ENCODE data around the gene CPTP.

The CPTP gene

DNA sequence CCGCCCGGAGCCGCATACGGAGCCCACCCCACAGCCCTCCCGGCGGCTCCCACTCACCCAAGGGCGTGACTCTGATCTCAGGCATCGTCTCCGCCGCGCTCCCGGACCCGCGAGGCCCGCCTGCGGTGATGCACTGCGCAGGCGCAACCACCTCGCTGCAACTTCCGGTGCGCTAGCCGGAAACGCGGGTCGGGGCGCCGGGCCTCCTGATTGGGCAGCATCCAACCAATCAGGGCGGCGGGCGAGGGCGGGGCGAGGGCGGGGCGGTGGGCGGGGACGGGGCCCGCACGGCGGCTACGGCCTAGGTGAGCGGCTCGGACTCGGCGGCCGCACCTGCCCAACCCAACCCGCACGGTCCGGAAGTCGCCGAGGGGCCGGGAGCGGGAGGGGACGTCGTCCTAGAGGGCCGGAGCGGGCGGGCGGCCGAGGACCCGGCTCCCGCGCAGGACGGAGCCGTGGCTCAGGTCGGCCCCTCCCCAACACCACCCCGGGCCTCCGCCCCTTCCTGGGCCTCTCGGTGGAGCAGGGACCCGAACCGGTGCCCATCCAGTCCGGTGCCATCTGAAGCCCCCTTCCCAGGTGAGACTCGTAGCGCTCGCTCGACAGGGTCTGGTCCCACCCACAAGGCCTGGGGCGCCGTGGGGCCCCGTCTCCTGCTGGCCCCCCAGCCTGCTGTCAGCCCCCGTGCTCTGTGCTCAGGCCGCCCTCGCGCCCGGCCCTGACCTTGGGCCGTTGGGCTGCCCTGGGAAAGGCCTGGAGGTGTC, at the start of gene CPTP, which contains the start of gene INTS11:
CPTP (plus strand) TSS at position 279 of the 764 bp plus-strand sequence. CDS start 2,109 bp downstream, outside the sequence.
INTS11 (minus strand) TSS at position 137 of the 764 bp plus-strand sequence; CDS start at position 85, 52 bp downstream.
- DNase-seq (ENCODE audit: low spot score), result peak; percentile 97

DNA sequence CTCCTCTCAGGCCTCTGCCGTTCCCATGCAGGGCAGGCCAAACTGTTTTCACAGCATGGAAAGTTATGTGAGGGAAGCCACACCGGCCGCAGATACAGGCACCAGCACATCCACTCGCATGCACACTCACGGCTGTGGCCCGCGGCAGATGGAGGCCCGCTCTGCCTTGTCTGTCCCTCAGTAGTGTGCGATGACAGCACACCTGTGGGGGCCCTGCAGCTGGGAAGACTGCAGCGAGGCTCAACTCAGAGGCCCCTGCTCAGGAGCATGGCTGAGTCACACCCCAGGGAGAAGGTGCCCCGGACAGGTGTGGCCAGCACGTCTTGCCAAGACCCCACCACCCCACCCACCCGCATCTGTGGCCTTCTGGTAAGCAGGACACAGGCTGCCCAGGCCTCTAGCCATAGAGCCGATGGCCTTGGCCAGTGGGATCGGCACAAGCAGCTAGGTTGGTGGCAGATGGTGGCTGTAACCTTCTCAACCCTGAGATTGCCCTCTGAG, 49.6 kb upstream of the CPTP start:
- DNase-seq (ENCODE audit: low spot score), result no peak

DNA sequence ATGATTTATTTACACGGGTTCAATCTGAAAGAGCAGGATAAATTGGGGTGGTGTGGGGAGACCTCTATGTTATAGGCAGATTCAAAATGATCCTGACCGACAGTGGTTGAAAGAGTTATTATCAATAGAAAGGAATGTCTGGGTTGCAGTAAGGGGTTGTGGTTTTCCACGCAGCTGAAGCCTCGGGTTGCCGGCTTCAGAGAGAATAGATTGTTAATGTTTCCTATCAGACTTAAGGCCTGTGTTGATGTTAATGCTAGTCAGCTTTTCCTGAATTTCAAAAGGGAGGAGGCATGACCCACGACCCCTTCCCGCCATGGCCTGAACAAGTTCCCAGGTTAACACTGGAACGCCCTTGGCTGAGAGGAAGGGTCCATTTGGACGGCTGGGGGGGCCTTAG, 48.8 kb upstream of the CPTP start:
- no peak for DNase-seq (ENCODE audit: low spot score)

DNA sequence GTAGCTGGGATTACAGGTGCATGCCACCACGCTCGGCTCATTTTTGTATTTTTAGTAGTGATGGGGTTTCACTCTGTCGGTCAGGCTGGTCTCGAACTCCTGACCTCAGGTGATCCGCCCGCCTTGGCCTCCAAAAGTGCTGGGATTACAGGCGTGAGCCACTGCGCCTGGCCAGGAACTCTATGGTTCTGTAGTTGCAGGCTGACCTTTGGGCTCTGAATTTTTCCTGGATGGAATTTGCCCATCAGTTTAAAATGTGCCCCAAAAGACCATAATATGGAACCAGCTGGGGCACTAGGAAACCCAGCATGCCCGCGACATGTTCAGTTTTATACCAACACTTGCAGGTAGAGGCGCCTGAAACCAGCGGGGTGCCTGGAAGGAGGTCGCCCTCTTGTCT, 46.0 kb upstream of the CPTP start:
- no peak for DNase-seq (ENCODE audit: low spot score)

DNA sequence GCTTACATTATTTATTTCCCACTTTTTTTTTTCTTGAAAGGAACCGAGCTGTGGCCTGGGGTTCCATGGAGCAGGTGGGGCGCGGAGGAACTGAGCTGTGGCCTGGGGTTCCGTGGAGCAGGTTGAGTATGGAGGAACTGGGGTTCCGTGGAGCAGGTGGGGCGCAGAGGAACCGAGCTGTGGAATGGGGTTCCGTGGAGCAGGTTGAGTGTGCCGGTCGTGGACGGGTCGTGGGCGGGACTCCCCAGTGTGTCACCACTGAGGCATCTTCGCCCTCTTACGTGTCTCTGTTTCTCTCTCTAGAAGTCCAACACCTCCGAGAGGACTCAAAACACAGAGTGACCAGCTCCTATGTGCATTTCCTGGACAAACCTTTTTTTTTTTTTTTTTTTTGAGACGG, 45.6 kb upstream of the CPTP start:
- no peak for DNase-seq (ENCODE audit: low spot score)

DNA sequence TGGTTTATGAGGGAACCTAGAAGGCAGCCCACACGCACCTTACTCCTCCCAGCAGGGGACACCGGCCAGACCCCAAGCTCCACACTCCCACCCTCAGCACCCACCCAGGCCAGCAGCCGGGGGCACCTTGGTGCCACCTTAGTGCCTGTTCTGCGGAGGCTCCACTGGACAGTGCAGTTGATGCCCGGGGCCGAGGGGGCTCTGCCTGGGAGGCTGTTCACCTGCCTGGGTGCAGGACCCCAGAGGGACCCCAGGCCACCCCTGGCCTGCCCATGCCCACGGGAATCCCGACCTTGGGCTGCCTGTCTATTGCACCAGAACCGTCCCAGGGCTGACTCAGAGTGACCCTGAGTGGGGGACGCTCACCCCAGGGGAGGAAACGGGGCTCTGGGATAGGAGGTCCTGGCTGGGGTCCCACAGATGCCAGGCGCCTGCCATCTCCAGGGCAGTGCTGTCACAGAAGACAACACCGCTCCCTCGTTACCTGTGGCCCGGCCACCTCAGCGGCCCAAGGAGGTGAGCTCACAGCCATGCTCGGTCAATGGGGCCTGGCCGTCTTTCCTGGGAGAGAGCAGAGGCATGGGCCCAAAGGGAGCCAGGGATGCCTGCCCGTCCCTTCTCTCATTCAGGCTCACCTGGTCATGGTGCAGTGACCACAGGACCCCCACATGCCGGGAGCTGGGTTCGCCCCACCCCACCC, 43.7 kb upstream of the CPTP start:
- no peak for DNase-seq (ENCODE audit: low spot score)

DNA sequence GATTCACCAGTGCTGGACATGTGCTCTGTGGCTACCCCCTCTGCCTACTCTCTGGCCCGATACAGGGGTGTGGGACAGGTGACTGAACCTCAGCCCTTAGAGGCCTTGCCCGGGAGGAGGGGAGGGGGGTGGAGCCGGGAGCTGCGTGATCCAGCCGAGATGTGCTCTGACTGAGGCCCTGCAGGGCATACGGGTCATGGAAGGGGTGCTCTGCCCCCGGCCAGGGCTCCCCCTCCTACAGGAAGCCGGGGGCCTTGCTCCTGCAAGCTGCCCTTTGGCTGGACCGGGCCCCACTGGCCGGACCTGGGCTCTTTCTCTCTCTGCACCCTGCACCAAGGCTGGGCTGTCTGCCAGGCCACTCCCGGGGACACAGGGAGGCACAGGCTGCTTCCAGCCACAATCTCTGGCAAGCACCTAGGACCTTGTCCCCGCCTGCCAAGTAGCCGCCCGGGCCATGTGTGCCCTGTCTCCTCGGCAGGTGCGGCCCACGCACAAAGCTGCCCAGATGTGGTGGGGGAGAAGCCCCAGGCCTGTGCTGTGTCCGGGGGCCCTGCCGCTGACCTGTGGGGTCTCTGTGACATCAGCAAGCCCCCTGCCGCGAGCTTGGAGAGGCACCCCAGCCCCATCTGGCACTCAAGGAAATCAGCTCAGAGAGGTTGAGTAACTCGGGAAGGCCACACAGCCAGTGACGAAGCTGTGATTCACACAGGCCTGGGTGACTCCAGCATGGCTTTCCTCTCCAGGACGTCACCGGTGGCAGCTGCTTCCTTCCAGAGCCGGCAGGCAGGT, 42.9 kb upstream of the CPTP start:
- DNase-seq (ENCODE audit: low spot score), result peak; percentile 25

DNA sequence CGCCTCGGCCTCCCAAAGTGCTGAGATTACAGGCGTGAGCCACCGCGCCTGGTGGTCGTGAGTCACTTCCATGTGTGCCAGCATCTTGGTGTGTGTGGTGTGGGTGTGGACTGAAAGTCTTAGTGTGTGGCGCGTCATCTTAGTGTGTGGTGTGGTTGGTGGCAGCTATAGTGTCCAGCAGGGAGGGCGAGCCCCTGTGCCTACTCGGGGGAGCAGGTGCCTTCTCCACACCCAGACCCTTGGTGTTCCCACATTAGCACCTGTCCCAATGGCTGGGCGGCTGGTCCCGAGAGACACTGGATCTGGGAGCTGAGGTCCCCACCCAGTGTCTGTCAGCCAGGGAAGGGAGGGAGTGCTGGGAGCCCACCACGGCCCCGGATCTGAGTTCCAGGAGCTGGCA, 41.6 kb upstream of the CPTP start:
- DNase-seq (ENCODE audit: low spot score), result no peak

DNA sequence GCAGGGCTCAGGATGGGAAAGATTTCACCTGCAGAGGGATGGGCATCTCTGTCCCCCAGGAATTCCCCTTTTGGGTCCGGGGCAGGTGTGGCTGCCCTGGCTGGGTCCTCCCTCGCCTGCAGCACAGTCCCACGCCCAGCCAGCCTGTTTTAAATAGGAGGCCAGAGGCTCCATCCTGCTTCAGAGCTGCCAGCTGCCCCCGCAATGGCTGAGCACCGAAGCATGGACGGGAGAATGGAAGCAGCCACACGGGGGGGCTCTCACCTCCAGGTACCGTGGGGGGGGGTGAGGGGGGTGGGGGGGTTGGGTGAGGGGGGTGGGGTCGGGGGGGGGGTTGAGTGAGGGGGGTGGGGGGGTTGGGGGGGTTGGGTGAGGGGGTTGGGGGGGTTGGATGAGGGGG, 40.8 kb upstream of the CPTP start:
- peak; percentile 67 for DNase-seq (ENCODE audit: low spot score)

DNA sequence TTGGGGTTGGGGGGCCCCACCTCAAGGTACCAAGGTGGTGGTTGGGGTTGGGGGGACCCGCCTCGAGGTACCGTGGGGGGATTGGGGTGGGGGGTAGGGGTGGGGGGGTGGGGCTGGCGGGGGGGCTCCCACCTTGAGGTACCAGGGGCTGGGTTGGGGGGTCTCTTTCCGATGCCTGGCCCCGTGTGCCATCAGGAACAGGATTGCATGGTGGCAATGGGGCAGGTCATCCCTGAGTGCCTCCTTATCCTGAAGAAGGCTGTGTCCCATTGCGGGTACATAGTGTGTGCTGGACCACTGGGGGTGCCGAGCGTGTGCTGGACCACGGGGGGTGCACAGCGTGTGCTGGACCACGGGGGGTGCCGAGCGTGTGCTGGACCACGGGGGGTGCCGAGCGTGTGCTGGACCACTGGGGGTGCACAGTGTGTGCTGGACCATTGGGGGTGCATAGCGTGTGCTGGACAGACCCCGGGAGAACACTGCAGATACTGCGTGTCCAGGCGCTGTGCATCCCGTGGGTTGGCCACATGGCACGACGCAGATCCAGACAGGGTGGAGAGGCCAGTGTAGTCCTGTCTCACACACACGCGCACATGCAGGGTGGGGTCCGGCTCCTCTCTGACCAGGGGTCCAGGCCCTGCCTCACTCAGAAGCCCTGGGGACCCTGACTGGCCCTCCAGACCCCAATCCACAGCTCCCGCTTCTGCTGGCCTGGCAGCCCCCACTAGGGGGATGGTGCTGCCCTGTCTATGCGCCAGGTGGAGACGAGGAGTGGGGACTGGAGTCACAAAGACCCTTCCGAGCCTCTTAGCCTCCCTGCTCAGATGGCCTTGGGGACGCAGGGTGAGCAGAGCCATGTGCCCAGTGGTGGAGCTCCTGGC, 40.1 kb upstream of the CPTP start:
- DNase-seq (ENCODE audit: low spot score), result peak; percentile 17

DNA sequence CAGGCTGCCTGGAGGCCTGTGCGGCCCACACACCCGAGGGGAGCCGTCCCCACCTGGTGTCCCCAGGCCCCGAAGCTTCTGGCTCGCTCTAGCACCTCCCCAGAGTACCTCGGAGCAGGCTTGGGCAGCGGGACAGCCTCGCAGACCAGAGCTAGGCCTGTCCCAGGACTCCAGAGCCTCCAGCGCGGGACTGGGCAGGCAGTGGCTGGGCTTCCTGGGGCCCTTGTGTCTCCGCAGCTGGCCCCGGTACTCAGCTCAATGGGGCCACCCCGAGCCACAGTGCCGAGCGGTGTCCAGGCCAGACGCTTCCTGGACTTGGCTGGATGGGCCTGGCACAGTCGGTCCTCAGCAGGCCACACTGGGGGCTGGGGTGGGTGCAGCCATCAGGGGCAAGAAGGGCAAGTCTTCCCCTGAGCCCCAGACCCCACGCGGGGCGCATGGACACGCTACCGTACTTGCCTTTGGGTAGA, 39.5 kb upstream of the CPTP start:
- DNase-seq (ENCODE audit: low spot score), result no peak

DNA sequence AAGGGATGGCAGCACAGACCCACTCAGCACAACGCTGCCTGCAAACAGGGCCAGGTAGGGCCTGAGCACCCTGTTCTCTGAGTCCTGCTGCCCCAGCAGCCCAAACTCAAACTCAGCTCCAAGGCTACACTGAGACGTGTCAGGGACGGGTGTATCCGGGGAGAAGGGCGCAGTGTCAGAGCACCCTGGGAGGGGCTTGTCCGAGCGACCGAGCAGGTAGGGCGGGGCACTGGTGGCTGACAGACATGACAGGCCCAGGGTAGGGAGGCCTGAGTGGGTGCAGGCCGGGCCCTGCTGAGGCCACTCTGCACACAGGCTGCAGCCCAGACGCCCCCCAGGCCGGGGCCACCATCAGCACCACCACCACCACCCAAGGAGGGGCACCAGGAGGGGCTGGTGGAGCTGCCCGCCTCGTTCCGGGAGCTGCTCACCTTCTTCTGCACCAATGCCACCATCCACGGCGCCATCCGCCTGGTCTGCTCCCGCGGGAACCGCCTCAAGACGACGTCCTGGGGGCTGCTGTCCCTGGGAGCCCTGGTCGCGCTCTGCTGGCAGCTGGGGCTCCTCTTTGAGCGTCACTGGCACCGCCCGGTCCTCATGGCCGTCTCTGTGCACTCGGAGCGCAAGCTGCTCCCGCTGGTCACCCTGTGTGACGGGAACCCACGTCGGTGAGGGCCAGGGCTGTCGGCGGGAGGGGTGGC, 38.8 kb upstream of the CPTP start:
- peak; percentile 45 for DNase-seq (ENCODE audit: low spot score)

DNA sequence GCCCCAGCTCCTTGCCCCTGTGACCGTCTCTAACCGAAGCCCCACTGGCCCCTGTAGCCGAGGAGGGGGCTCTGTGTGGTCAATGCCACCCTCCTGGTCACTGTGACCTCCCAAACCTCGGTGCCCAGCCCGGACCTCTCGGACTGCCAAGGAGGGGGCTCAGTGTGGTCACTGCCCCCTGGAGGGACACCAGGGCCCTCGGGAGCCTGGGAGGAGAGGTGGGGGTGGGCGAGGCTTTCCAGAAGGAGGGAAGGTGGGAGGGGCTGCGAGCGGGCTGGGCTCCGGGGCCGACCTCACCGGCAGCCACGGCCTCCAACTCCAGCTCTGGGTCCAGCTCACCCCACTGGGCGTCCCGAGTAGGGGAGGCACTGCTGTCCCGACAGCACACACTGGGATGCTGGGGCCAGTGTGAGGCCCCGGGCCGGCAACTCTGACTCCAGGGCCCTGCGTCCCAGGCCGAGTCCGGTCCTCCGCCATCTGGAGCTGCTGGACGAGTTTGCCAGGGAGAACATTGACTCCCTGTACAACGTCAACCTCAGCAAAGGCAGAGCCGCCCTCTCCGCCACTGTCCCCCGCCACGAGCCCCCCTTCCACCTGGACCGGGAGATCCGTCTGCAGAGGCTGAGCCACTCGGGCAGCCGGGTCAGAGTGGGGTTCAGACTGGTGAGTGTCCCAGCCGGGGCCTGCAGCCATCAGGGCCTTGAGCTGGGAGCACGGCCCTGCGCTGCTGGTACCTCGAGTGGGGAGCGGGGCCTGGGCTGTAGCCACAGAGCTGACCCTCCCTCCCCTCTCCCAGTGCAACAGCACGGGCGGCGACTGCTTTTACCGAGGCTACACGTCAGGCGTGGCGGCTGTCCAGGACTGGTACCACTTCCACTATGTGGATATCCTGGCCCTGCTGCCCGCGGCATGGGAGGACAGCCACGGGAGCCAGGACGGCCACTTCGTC, 38.0 kb upstream of the CPTP start:
- DNase-seq (ENCODE audit: low spot score), result no peak

DNA sequence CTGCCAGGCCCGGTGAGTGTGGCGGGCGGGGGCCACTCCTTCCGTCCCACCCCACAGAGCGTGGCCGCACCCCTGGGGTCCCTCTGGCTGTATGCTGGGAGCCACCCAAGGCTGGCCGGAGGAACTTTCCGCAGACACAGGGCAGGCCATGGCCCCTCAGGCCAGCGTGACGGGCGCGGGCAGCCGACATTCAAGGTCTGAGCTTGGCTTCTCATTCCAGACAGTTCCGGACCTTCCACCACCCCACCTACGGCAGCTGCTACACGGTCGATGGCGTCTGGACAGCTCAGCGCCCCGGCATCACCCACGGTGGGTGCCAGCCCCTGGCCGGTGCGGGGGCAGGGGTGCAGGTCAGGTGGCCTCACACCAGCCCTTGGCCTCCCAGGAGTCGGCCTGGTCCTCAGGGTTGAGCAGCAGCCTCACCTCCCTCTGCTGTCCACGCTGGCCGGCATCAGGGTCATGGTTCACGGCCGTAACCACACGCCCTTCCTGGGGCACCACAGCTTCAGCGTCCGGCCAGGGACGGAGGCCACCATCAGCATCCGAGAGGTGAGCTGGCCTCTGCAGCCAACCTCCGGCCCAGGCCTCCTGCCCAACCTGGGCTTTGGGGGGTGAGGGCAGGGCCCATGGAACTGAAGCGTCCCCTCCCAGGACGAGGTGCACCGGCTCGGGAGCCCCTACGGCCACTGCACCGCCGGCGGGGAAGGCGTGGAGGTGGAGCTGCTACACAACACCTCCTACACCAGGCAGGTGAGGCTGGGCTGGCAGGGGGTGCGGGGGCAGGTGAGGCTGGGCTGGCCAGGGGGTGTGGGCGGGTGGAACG, 37.1 kb upstream of the CPTP start:
- no peak for DNase-seq (ENCODE audit: low spot score)

DNA sequence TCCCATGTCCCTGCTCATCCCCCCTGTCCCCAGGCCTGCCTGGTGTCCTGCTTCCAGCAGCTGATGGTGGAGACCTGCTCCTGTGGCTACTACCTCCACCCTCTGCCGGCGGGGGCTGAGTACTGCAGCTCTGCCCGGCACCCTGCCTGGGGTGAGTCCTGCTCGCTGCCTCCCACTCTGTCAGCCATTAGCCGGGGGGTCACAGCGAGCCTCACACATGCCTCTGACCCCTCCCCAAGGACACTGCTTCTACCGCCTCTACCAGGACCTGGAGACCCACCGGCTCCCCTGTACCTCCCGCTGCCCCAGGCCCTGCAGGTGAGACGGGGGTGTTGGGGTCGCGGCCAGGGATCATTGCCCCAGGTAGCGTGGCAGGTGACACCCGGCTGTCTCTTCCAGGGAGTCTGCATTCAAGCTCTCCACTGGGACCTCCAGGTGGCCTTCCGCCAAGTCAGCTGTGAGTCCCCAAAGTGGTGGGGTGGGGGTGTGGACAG, 34.3 kb upstream of the CPTP start:
- DNase-seq (ENCODE audit: low spot score), result peak; percentile 76

DNA sequence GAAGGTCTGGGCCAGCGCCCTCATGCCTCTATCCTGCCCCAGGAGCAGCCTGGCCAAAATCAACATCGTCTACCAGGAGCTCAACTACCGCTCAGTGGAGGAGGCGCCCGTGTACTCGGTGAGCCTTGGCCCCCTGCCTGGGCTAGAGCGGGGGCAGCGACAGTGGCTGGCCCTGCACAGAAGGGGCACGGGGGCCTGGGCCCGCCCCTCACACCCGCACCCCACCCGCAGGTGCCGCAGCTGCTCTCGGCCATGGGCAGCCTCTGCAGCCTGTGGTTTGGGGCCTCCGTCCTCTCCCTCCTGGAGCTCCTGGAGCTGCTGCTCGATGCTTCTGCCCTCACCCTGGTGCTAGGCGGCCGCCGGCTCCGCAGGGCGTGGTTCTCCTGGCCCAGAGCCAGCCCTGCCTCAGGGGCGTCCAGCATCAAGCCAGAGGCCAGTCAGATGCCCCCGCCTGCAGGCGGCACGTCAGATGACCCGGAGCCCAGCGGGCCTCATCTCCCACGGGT, 33.5 kb upstream of the CPTP start:
- no peak for DNase-seq (ENCODE audit: low spot score)

DNA sequence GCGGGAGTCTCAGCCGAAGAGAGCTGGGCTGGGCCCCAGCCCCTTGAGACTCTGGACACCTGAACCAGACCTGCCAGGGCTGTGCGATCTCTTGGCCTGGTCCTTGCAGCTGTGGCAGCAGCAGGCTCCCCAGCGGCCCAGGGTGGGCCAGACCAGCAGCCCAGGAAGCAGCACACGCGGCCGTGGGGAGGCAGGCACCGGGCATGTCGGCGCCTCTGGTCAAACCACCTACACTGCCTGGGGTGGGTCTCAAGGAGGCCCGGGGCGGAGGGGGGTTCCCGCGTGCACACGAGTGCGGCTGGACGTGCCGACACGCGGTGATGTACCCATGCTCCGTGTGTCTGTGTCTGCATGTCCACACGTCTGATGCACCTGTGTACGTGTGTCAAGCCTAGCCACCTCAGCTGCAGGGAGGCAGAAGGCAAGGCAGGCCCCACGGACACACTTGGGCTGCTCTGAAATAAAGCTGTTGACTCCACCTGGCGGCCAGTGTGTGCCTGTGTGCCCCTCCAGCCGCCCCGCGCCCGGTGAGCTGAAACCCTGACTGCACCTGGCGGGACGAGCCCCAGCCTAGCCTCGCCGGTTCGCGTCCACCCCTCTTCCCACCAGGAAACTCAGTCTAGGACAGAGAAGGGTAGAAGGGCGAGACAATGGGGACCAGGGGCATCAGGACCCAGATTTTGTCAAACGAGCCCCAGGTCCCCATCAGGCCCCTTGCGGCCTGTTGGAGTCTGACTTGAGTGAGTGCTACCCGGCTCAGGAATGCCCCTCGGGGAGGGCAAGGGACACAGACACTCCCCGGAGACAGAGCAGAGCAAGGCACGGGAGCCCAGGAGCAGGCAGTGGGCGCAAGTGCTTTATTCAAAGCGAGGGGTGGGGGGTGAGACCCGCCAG, 32.8 kb upstream of the CPTP start:
- peak; percentile 78 for DNase-seq (ENCODE audit: low spot score)
